BJ (cell line): ENCODE data around the gene FLT1. TPM values are rescaled to one million over a fixed set of nuclear protein-coding genes. Genes with fewer than 3 reads are reported as not detected.

Source experiments
- CTCF ChIA-PET: fragments of 350-600 bp; formaldehyde crosslinking; extraction: SDS; loops from one replicate; lab custom pipeline; 2021; ENCODE audit warnings: antibody characterized with exemption, inconsistent platforms; lab: Yijun Ruan, JAX
- POLR2A ChIA-PET: fragments of 300-600 bp; sonication (Branson Sonifier 250); formaldehyde crosslinking; extraction: SDS; loops from one replicate; lab custom pipeline; 2021; ENCODE audit warnings: antibody characterized with exemption; lab: Charles Lee
- DNase-seq: peaks from one replicate; pipeline ENCODE4 v3.0.0-alpha.2; 2011; ENCODE audit warnings: low read depth
- H3K27me3 ChIP-seq: 2 replicates; pipeline ENCODE4 v1.6.0; 2011; ENCODE audit warnings: low read length; ENCODE audit not compliant: control insufficient read depth, insufficient read depth
- H3K36me3 ChIP-seq: 2 replicates; pipeline ENCODE4 v1.5.1; 2011; ENCODE audit warnings: low read length; ENCODE audit not compliant: control insufficient read depth, insufficient read depth
- H3K4me3 ChIP-seq: 2 replicates; pipeline ENCODE4 v1.5.1; 2011; ENCODE audit warnings: low read depth, mild to moderate bottlenecking, control low read depth, low read length
- CTCF ChIP-seq: IDR thresholded peaks from 2 replicates; pipeline ENCODE4 v1.5.1; 2011; ENCODE audit warnings: low read depth, mild to moderate bottlenecking, control low read depth, inconsistent platforms, low read length, moderate library complexity; ENCODE audit not compliant: insufficient read depth
- polyA plus RNA-seq: library from polyadenylated mRNA; depleted of rRNA; stranded (reverse); fragments of >200 nt; gene quantifications from 2 replicates; pipeline ENCODE4 v1.2.3, GENCODE V29; 2011

Gene FLT1
- polyA plus RNA-seq, 1 experiment = 37.8 TPM

DNA sequence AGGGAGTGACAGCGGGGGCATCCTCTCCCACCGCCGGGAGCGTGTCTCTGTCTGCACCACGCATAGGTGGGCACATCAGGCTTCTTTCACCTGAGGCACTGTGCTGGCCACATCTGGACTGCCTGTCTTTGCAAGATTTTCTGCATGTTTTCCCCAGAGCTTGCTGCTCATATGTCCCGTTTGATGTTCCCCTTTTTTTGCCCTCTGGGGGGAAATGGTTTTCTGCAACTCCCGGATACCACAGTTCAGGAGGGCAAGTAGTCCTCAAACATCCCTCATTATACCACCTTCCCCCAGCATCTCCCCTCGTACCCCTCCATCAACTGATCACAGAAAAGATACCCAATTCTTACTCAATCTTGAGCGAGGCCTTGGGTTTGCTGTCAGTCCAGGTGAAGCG, 188.6 kb downstream of the FLT1 start:
- DNase-seq = no peak
- ChIA-PET CTCF (no interaction called here), POLR2A (no interaction called here)
- Histone ChIP-seq H3K4me3 (no peak overlapping the region), H3K27me3 (no peaks in the 10 kb centered on the region), H3K36me3 (peaks cover 9% of the 10 kb centered on the region)
- no peak for TF ChIP-seq CTCF

DNA sequence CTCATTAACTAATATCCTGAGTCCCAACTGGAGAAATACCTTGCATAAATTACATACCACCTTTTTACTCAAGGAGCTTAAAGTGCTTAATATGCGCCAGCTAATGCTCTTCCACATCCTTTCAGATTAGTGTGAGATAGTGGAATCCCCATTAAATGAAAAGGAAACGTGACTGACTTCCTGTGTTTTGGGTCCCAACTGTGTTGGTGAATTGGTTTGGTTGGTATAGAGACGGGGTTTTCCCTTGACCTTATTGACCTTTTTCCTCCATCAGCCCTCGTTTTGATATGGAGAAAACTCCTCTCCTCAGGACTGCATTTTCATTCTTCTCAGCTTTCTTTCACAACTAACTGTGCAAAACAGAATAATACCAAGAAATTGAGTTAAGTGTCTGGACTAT, 193.1 kb downstream of the FLT1 start:
- TF ChIP-seq CTCF = no peak
- Histone ChIP-seq H3K4me3 (no peak overlapping the region), H3K27me3 (no peaks in the 10 kb centered on the region), H3K36me3 (peaks cover 9% of the 10 kb centered on the region)
- POLR2A ChIA-PET = no interaction called here
- DNase-seq = no peak
- CTCF ChIA-PET = interaction anchor here (1.0 kb wide), 1 partner anchor 10 kb away, joined by 5 read pairs; no protein-coding TSS in a partner anchor

GRCh38 chr13:28299916-28300315, 195.0 kb downstream of the FLT1 start:
- no peaks in the 10 kb centered on the region for H3K27me3 ChIP-seq
- ChIA-PET POLR2A (no interaction called here), CTCF (no interaction called here)
- TF ChIP-seq CTCF = no peak
- H3K36me3 ChIP-seq = peaks cover 3% of the 10 kb centered on the region; the same call in 1 of the 2 replicates
- H3K4me3 ChIP-seq = no peak overlapping the region
- no peak for DNase-seq

- CTCF ChIA-PET = no interaction called here
- POLR2A ChIA-PET = no interaction called here
- H3K36me3 ChIP-seq = peaks cover 1% of the 10 kb centered on the region; the same call in 1 of the 2 replicates
- no peak for DNase-seq
- no peak for TF ChIP-seq CTCF
- no peaks in the 10 kb centered on the region for H3K27me3 ChIP-seq
- no peak overlapping the region for H3K4me3 ChIP-seq
Observed at GRCh38 chr13:28297341-28297740, 197.6 kb downstream of the FLT1 start.

DNA sequence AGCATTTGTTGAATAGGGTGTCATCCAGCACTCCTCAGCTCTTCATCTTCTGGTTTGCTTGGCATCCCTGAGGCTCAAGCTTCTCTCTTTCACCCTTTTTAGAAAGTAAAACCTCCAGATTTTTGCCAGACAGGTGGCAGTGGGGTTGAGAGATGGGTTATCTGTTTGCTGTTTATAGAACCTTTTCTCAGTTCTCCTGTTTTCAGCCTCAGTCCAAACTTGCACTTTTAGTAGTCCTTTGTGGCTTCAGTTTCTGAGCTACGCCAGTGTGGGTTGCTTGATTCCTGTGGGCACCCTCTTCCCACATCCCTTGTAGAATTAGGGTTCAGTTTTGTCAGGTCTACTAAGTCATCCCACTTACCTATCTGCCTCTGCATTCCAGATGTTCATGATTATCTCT, 208.7 kb downstream of the FLT1 start:
- CTCF ChIA-PET = interaction anchor here (0.6 kb wide), 1 partner anchor 106 kb away, joined by 4 read pairs; no protein-coding TSS in a partner anchor

More for the DNA sequence above, 208.7 kb downstream of the FLT1 start:
- Histone ChIP-seq H3K4me3 (no peak overlapping the region), H3K36me3 (peaks cover 8% of the 10 kb centered on the region), H3K27me3 (no peaks in the 10 kb centered on the region)
- POLR2A ChIA-PET = no interaction called here
- TF ChIP-seq CTCF = no peak
- DNase-seq = no peak
